HG03457 (cell line): ENCODE data around the gene SLC12A9.
"Not testable (repeated sequence)": the region's sequence is repeated elsewhere in the genome, so short reads cannot be mapped to it uniquely, and the experiment has no call there.

ENCODE experiments used
- ATAC-seq: cut with Tn5 transposase; IDR thresholded peaks from one replicate; pipeline ENCODE4 v1.9.1; 2021; ENCODE audit warnings: moderate number of reproducible peaks; ENCODE audit not compliant: unreplicated experiment

Gene SLC12A9, protein sequence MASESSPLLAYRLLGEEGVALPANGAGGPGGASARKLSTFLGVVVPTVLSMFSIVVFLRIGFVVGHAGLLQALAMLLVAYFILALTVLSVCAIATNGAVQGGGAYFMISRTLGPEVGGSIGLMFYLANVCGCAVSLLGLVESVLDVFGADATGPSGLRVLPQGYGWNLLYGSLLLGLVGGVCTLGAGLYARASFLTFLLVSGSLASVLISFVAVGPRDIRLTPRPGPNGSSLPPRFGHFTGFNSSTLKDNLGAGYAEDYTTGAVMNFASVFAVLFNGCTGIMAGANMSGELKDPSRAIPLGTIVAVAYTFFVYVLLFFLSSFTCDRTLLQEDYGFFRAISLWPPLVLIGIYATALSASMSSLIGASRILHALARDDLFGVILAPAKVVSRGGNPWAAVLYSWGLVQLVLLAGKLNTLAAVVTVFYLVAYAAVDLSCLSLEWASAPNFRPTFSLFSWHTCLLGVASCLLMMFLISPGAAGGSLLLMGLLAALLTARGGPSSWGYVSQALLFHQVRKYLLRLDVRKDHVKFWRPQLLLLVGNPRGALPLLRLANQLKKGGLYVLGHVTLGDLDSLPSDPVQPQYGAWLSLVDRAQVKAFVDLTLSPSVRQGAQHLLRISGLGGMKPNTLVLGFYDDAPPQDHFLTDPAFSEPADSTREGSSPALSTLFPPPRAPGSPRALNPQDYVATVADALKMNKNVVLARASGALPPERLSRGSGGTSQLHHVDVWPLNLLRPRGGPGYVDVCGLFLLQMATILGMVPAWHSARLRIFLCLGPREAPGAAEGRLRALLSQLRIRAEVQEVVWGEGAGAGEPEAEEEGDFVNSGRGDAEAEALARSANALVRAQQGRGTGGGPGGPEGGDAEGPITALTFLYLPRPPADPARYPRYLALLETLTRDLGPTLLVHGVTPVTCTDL

DNA sequence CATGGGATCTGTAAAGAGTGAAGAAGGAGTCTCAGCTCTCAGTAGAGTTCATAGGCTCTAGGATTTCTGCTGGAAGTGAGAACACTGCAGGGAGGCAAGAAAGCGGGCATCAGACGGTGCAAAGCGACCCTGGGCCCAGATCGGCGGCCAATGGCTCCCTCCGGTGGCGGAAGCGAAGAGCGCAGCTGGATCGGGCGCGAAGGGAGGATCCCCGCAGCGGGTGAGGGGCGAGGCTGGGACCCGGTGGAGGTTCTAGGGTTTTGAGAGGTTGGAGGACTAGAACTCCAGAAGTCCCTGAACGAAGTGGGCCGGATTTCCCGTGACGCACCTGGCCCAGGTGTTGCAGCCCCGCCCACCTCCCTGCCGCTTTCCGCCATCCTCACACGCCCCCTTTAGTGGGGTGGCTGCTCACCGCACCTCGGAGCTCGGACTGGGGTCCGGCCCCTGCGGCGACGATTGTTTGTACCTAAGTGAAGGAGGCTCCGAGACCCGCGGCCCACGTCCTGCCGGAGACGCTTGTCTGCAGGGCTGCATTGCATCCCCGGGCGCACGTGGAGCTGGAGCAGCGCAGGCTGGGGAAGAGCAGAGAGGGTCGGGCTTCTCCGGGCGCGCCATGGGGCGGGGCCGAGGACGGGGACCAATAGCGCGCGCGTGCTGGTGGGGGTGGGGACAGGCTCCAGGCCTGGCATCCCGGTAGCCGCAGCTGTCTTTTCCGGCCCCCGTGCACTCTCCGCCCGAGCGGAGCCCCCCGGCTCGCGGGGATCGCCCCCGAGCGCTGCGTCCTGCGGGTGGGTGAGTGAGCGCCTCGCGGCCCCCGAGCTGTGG is at the start of gene SLC12A9:
Gene SLC12A9 (plus strand): TSS at position 666 of the 825 bp plus-strand sequence. CDS start 1,485 bp downstream, outside the sequence.
- ATAC-seq = peak; percentile 86

DNA sequence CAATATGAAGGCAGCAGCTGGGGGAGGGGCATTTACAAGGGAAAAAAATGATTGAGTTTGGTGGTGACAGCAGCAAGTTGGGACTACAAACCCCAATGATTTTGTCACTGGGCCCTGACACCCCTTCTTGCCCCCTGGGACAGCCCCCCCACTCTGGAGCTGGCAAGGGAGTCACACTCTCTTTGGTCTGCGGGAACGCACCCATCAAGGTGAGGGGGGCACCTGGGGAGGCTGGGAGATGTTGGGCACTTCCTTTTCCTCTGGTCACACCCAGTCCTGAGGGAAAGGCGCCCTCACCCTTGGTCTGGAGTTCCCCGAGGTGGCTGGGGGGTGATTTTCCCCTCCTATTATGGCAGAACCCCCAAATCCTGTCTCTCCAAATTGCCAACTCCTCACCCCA is 49.6 kb upstream of the SLC12A9 start:
- ATAC-seq = no peak

DNA sequence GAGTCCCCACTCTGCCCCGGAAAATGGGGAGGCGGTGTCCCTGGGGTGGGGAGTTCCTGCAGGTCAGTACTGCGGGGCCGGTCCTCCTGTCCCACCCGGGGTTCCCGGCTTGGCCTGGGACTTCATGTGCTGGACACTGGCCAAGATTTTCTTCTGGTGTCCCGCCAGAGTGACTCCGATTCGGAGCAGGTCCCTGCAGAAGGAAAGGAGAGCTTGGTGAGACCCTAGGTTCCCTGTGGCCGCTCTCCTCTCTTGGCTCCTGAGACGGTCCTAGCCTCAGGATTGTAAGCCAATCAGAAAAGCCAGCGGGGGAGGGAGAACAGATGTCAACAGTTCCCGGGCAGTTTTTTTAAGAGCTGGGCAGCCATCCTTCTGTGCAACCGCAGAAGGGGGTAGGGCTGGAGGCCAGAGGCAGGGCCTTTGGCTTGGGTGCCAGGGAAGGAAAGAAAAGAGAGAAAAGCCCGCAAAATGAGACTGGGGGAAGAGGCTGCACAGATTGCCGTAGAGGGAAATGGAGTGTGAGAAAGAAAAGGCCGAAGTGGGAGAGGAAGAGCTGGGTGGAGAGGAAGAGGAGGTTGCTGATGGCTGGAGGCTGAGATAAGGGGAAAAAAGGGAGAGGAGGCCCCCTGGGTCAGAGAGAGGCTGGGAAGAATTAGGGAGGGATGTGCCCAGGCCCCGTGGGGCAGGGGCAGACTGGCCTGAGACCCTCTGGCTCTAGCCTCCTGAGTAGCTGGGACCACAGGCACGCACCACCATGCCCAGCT is 48.9 kb upstream of the SLC12A9 start:
- ATAC-seq = peak; percentile 87

DNA sequence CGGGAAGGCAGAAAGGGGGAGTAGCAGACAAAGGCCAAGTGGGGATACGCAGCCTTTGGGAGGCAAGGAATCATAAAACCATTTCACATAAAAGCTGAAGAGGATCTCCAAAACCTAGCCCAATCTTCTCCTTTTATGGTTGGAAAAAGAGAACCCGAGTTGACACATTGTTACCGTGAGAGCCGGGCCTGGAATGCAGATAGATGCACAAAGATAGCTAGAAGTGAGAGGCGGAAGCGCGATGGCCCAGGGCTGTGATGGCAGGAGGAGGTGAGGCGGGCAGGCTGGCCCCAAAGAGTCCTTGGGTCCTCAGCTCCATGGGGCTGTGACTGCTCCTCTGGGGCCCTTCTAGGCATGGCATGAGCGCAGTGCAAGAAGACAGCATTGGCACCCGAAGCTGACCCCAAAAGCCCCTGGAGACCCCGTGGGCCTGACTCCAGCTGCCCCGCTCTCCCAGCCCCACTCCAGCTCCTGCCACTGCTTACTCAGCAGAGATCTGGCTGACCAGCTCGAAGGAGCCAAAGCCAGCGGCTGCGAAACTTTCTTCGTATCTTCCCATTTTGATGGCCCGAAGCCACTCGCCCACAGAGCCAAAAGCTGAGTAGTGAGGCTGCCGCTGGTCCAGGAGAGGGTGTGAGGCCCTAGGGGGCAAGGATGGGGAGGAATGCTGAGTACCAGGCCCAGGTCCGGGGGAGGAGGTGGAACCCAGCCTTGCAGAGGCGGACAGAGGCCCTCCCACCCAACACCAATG is 47.7 kb upstream of the SLC12A9 start:
- ATAC-seq = no peak

DNA sequence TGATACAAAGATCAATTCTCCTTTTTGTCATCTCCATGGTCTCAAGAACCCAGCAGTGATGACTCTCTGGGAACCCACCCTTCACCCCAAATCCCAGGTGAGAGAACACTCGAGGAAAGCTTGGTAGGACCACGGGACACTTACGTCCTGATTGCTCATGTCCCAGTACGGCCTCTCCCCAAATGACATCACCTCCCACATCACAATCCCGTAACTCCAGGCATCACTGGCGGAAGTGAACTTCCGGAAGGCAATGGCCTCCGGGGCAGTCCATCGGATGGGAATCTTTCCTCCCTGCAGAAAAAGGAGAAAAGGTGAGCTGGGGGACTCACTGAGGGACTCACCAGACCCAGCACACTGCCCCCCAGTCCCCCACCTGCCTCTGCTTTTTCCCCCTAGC is 46.2 kb upstream of the SLC12A9 start:
- ATAC-seq = no peak

DNA sequence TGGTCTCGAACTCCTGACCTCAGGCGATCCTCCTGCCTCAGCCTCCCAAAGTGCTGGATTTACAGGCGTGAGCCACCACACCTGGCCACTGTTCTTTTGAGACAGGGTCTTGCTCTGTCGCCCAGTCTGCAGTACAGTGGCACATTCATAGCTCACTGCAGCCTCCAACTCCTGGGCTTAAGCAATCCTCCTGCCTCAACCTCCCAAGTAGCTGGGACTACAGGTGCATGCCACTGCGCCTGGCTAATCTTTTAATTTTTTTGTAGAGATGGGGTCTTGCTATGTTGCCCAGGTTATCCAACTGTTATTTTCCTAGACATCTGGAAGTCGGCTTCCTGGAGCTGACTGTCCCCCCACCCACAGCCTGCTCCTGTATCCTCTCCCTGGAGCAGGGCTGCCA is 45.6 kb upstream of the SLC12A9 start:
- not testable (repeated sequence) for ATAC-seq

DNA sequence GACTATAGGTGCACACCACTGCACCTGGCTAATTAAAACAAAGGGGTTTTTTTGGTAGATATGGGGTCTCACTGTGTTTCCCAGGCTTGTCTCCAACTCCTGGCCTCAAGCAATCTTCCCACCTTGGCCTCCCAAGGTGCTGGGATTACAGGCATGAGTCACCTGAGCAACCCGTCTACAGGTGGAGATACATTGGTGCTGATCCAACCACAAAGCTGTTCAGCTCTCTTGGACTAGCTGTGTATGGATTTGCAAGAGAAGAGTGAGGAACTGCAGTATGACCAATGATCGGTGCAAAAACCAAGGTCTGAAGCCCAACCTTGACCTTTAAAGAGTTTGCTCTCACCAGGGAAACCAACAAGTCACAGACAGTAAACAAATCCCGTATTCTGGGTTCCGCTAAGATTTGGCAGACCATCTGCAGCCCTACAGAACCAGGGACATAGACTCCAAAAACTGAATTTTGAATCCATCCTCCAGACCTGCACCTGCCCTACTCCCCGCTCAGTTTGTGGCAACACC is 44.1 kb upstream of the SLC12A9 start:
- ATAC-seq = no peak

DNA sequence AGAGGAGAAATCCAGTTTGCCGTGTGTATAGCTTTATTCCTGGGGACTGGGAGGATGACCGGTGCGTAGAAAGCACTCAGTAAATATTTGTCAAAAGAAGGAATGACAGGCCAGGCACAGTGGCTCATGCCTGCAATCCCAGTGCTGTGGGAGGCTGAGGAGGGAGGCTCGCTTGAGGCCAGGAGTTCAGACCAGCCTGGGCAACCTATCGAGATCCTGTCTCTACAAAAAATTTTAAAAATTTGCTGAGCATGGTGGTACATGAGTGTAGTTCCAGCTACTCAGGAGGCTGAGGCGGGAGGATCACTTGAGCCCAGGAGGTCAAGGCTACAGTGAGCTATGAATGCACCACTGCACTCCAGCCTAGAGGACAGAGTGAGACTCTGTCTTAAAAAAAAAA is 41.0 kb upstream of the SLC12A9 start:
- ATAC-seq = no peak

DNA sequence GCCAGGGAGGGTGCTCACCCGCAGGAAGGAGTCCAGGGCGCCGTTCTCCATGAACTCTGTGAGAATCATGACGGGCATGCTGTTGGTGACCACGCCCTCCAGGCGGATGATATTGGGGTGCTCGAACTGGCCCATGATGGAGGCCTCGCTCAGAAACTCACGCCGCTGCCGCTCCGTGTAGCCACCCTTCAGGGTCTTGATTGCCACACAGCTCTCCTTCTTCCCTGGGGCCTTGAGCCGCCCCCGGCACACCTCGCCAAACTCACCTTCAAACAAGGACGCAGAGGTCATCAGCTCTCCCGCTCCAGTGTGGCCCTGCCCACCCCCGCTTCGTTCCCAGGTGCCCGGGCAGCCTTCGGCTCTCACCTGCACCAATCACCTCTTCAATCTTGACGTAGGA is 39.8 kb upstream of the SLC12A9 start:
- ATAC-seq = no peak

DNA sequence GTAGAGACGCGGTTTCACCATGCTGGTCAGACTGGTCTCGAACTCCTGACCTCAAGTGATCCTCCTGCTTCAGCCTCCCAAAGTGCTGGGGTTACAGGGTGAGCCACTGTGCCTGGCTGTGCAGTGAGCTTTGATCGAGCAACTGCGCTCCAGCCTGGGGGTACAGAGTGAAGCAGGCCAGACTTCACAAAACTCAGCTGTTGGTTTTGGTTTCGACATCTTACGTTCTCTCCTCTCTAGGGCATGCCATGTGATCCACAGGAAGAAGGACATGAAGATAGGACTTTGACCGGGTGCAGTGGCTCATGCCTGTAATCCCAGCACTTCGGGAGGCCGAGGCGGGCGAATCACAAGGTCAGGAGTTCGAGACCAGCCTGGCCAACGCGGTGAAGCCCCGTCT is 36.0 kb upstream of the SLC12A9 start:
- ATAC-seq = not testable (repeated sequence)

DNA sequence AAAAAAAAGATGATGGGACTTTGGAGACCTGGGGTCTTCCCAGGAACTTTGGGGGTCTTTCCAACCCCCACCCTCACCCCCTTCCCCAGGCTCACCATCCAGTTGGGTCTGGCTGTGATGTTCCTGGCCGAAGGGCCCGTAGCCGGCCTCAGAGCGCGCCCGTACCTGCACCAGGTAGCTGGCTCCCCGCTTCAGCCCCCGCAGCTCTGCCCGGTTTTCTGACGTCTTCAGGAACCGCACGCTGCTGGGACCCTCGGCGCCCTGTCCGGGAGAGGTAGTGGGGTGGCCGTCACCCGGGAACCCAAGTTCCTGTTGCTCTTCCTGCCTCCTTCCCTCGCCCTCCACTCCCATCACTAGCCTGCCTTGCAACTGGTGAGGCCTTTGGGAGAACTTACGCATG is 35.4 kb upstream of the SLC12A9 start:
- ATAC-seq = no peak

DNA sequence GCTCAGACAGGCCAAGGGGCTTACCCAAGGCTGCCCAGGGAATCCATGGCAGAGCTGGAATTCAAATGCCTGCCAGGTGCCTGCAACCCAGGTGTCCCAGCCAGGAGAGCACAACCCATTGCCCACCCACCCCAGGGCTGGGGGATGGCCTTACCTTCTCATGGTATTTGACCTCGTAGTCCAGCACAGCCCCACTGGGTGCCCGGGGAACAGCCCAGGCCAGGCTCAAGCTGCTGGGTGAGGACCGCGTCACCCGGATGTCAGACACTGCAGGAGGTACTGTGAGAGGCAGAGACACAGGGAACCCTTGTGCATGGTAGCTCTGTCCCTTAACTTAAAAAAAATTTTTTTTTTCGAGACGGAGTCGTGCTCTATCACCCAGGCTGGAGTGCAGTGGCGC is 34.1 kb upstream of the SLC12A9 start:
- ATAC-seq = no peak

DNA sequence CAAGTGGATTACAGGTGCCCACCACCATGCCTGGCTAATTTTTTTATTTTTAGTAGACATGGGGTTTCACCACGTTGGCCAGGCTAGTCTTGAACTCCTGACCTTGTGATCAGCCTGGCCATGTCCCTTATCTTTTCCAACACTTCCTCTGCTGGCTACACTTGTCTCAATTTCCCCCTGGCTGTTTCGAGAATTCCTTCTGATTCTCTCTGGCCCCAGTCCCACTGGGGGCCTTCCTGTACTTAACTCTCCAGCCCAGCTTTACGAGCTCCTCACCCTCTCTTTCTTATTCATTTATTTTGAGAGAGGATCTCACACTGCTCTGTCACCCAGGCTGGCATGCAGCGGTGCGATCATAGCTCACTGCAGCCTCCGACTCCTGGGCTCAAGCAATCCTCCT is 33.7 kb upstream of the SLC12A9 start:
- ATAC-seq = no peak

DNA sequence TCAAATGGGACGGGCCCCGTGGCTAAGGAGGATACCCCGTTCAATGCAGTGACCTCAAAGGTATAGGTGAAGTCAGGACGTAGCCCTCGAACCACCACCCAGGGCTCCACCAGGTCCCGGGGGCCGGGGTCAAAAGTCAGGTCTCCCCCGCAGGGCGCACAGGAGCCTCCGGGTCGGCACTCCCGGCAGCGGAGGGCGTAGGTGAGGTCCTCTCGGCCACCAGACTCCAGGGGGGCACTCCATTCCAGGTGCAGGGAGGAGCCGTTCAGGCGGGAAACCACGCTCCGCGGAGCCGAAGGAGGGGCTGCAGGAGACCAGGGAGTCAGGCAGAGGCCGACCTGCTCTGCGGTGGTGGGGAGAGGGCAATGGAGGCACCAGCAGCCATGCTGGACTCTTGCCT is 32.9 kb upstream of the SLC12A9 start:
- no peak for ATAC-seq

DNA sequence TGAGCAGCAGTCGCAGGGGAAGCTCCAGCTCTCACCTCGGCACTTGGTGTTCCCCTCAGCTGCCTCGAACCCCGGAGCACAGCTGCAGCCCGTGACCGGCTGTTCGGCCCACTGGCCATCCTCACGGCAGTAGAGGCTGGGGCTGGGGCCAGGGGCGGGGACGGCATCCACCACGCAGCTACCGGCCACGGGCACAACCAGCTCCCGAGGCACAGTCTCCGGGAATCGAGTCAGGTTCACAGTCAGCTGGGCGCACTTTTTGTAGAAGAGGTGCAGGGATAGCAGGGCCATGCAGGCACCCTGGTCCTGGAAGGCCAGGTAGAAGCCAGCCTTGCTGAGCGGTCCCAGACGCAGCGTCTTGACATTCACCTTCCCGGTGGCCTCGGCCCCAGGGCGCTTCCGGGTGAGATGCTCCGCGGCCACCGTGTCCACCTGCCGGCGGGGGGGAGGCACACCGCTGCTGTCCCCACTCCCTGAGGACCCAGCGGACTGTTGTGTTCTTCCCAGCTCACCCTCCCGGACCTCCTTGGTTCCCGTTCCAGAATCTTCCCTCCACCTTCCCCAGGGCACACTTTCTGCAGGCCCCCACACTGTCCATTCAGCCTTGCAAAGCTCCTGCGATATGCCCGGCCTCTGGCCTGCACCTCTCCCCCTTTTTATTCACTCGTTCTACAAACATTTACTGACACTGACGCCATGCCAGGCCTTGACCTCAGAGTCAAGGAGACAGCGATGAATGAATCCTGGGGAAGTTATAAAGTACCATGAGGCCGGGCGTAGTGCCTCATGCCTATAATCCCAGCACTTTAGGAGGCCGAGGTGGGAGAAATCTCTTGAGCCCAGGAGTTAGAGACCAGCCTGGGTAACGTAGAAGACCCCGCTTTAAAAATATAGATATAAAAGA is 30.0 kb upstream of the SLC12A9 start:
- no peak for ATAC-seq

DNA sequence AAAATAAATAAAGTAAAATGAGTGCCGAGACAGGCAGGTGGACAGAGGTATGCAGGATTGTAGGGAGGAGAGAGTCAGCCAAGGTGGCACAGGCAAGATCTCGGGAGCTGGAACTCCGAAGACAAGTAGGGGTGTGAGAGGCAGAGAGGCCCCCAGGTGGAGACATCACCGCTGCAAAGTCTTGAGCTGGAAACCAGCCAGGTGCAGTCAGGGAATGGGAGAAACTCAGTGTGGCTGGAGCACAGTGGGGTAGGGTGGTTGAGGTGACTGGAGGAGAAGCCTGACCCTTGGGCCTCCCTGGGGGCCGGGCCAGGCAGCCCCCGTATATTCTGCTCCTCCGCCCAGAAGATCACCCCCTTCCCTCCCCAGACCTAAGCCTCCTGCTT is 29.4 kb upstream of the SLC12A9 start:
- ATAC-seq = no peak

DNA sequence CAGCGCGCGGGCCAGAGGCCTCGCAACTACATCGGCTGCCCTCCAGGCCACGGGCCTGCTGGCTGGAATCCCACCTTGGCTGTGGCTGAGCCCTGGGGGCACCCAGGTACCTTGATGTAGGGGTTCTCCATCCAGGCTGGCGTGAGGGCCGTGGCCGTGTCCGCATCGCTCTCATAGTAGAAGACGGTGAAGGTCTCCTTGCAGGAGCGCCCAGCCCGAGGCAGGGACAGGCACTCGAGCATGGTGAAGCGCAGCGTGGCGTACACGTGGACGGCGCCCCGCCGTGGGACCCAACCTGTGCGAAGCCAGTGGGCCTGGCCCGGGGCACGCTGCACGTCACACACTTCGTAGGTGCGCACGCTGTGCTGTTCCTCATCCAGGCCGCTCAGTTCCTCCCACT is 29.0 kb upstream of the SLC12A9 start:
- no peak for ATAC-seq

DNA sequence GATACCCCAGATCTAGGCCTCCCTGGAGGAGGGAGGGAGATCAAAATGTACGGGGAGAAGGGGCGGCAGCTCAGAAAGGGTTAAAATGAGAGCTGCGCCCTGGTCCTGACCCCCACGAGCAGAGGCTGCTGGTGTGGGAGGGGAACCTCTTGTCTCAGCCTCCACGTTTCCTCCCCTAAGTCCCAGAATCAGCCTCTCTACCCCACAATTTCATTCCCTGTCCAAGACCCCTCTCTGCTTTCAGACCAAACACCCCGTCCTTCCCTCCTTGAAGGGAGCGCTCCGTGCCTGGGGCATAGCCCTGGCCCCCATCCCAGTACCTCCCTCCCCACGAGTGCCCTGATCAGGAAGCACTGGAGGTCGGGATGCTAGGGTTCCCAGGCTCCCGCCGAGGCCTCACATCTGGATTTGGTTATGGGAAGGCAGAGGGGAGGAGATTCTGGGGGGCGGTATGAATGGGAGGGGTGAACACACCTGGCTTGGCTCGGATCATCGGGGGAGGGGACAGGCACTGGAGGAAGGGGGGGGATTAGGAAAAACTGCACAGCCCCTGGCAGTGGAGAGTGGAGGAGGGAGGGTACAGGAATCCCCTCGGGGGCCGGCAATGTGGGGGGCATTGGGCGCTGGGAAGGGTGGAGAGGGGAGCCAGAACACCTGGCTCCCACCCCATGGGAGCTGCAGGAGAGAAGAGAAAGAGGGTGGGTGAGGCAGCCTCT is 27.9 kb upstream of the SLC12A9 start:
- ATAC-seq = no peak
